ENCODE measurements around the gene CALHM2.

DNA sequence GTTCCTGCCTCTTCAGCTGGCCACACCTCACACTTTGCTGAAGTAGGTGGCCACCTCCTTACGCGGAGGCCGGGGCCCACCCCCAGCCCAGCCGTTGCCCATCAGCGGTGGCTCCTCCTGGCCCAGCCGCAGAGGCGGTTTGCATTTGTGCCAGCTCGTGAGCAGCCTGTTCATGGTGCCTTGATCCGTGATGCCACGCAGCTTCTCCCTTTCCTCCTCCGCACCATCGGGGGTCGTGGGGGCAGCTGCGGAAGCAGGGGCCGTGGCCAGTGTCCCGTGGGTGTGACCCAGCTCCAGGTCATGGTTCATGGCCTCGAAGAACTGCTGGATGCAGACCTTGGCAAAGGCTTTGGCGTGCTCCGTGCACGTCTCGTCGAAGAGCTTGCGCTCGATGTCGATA lies 3.1 kb upstream of the CALHM2 start:
- TF ChIP-seq, protein P1, sequence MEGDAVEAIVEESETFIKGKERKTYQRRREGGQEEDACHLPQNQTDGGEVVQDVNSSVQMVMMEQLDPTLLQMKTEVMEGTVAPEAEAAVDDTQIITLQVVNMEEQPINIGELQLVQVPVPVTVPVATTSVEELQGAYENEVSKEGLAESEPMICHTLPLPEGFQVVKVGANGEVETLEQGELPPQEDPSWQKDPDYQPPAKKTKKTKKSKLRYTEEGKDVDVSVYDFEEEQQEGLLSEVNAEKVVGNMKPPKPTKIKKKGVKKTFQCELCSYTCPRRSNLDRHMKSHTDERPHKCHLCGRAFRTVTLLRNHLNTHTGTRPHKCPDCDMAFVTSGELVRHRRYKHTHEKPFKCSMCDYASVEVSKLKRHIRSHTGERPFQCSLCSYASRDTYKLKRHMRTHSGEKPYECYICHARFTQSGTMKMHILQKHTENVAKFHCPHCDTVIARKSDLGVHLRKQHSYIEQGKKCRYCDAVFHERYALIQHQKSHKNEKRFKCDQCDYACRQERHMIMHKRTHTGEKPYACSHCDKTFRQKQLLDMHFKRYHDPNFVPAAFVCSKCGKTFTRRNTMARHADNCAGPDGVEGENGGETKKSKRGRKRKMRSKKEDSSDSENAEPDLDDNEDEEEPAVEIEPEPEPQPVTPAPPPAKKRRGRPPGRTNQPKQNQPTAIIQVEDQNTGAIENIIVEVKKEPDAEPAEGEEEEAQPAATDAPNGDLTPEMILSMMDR (IDR thresholded peaks at IDR 0.05; ENCODE audit: extremely low read depth in 1 of 2, insufficient read depth in 1 of 2, low read depth in 1 of 2, low read length in 2 of 2): no peak
- no peak for TF ChIP-seq POLR2A (IDR thresholded peaks at IDR 0.05; ENCODE audit: low read depth, low read length)
- TF ChIP-seq EZH2 (IDR thresholded peaks at IDR 0.05; ENCODE audit: borderline replicate concordance, low read depth, low read length, severe bottlenecking): no peak
- TF ChIP-seq POLR2AphosphoS5 (IDR thresholded peaks at IDR 0.05; ENCODE audit: insufficient read depth, low read depth, low read length): no peak
- no peak for TF ChIP-seq FOS (IDR thresholded peaks at IDR 0.05; ENCODE audit: borderline replicate concordance, insufficient read depth, low read length)
- no peak for TF ChIP-seq GATA2 (IDR thresholded peaks at IDR 0.05; ENCODE audit: insufficient read depth, insufficient read length, low read depth, low read length)

Measured in endothelial cell of umbilical vein (primary cell).